WTC11 (cell line): ENCODE results near the gene YBX2. TPM values are rescaled to one million over a fixed set of nuclear protein-coding genes. Genes with fewer than 3 reads are reported as not detected.

Experiments used
- AFF4 ChIP-seq: sonication (generic); formaldehyde crosslinking; IDR thresholded peaks from 2 replicates; pipeline ENCODE4 v1.8.1; 2023; ENCODE audit warnings: mild to moderate bottlenecking, missing genetic modification reagents, borderline replicate concordance
- ATF3 ChIP-seq: sonication (generic); formaldehyde crosslinking; conservative IDR thresholded peaks from 2 replicates; pipeline ENCODE4 v1.8.1; 2022; ENCODE audit warnings: mild to moderate bottlenecking, missing genetic modification reagents
- FOXP1 ChIP-seq: sonication (generic); formaldehyde crosslinking; IDR thresholded peaks from 2 replicates; pipeline ENCODE4 v1.8.0; 2022; ENCODE audit warnings: missing genetic modification reagents, mild to moderate bottlenecking, moderate library complexity, borderline replicate concordance
- FOXP4 ChIP-seq: sonication (generic); formaldehyde crosslinking; IDR thresholded peaks from 2 replicates; pipeline ENCODE4 v1.8.0; 2022; ENCODE audit warnings: mild to moderate bottlenecking, missing genetic modification reagents
- GABPB1 ChIP-seq: sonication (generic); formaldehyde crosslinking; IDR thresholded peaks from 2 replicates; pipeline ENCODE4 v1.8.1; 2023; ENCODE audit warnings: mild to moderate bottlenecking, missing genetic modification reagents
- HMGA2 ChIP-seq: fragments of 250-450 bp; sonication (Bioruptor Pico); IDR thresholded peaks from 2 replicates; pipeline ENCODE4 v1.4.0; 2021; ENCODE audit warnings: mild to moderate bottlenecking, moderate library complexity
- MYBL2 ChIP-seq: sonication (generic); formaldehyde crosslinking; IDR thresholded peaks from 2 replicates; pipeline ENCODE4 v1.8.1; 2023; ENCODE audit warnings: mild to moderate bottlenecking, moderate library complexity, missing genetic modification reagents
- NFATC4 ChIP-seq: fragments of 250-450 bp; sonication (Bioruptor Pico); IDR thresholded peaks from 2 replicates; pipeline ENCODE4 v1.9.0; 2021; ENCODE audit warnings: mild to moderate bottlenecking
- OVOL2 ChIP-seq: fragments of 250-450 bp; sonication (Bioruptor Pico); IDR thresholded peaks from 2 replicates; pipeline ENCODE4 v1.9.0; 2021; ENCODE audit warnings: mild to moderate bottlenecking, borderline replicate concordance
- SMAD3 ChIP-seq: sonication (generic); formaldehyde crosslinking; IDR thresholded peaks from 2 replicates; pipeline ENCODE4 v1.8.0; 2022; ENCODE audit warnings: missing genetic modification reagents, mild to moderate bottlenecking, borderline replicate concordance
- SOX15 ChIP-seq: fragments of 250-450 bp; sonication (Bioruptor Pico); IDR thresholded peaks from 2 replicates; pipeline ENCODE4 v1.9.0; 2021; ENCODE audit warnings: mild to moderate bottlenecking
- STAT6 ChIP-seq: sonication (generic); formaldehyde crosslinking; conservative IDR thresholded peaks from 2 replicates; pipeline ENCODE4 v1.8.1; 2023; ENCODE audit warnings: mild to moderate bottlenecking, low read depth, missing genetic modification reagents, moderate library complexity
- TCF7 ChIP-seq: sonication (generic); formaldehyde crosslinking; IDR thresholded peaks from 2 replicates; pipeline ENCODE4 v1.8.0; 2022; ENCODE audit warnings: mild to moderate bottlenecking, low read depth, missing genetic modification reagents, moderate library complexity
- TEAD1 ChIP-seq: sonication (generic); formaldehyde crosslinking; IDR thresholded peaks from 2 replicates; pipeline ENCODE4 v1.8.0; 2022; ENCODE audit warnings: mild to moderate bottlenecking, missing genetic modification reagents
- USF1 ChIP-seq: sonication (generic); formaldehyde crosslinking; IDR thresholded peaks from 2 replicates; pipeline ENCODE4 v1.8.0; 2022; ENCODE audit warnings: mild to moderate bottlenecking, missing genetic modification reagents
- total RNA-seq: library from RNA; stranded (reverse); gene quantifications from 3 replicates; pipeline ENCODE4 v1.2.3, GENCODE V29; 2021
- TF ChIP-seq, protein P1 (sequence below): fragments of 200-600 bp; IDR thresholded peaks from 2 replicates; pipeline ENCODE4 v1.8.0; 2022; ENCODE audit warnings: antibody characterized with exemption
- TF ChIP-seq, protein P2 (sequence below): sonication (generic); formaldehyde crosslinking; IDR thresholded peaks from 2 replicates; pipeline ENCODE4 v1.8.1; 2022; ENCODE audit warnings: missing genetic modification reagents, borderline replicate concordance
- TF ChIP-seq, protein P3 (sequence below): fragments of 250-450 bp; sonication (Bioruptor Pico); IDR thresholded peaks from 2 replicates; pipeline ENCODE4 v1.9.0; 2021; ENCODE audit warnings: moderate library complexity, mild to moderate bottlenecking, inconsistent platforms, borderline replicate concordance
- TF ChIP-seq, protein P4 (sequence below): sonication (generic); formaldehyde crosslinking; IDR thresholded peaks from 2 replicates; pipeline ENCODE4 v1.8.1; 2022; ENCODE audit warnings: mild to moderate bottlenecking, missing genetic modification reagents, moderate library complexity, borderline replicate concordance
- TF ChIP-seq, protein P5 (sequence below): fragments of 250-450 bp; sonication (Bioruptor Pico); IDR thresholded peaks from 2 replicates; pipeline ENCODE4 v1.8.0; 2021; ENCODE audit warnings: mild to moderate bottlenecking

The YBX2 gene
- total RNA-seq, 1 experiment from 2014 or later: 26.8 TPM

- TF ChIP-seq, protein P1, sequence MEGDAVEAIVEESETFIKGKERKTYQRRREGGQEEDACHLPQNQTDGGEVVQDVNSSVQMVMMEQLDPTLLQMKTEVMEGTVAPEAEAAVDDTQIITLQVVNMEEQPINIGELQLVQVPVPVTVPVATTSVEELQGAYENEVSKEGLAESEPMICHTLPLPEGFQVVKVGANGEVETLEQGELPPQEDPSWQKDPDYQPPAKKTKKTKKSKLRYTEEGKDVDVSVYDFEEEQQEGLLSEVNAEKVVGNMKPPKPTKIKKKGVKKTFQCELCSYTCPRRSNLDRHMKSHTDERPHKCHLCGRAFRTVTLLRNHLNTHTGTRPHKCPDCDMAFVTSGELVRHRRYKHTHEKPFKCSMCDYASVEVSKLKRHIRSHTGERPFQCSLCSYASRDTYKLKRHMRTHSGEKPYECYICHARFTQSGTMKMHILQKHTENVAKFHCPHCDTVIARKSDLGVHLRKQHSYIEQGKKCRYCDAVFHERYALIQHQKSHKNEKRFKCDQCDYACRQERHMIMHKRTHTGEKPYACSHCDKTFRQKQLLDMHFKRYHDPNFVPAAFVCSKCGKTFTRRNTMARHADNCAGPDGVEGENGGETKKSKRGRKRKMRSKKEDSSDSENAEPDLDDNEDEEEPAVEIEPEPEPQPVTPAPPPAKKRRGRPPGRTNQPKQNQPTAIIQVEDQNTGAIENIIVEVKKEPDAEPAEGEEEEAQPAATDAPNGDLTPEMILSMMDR: no peak
- no peak for TF ChIP-seq USF1 (CRISPR knock-in tag)
- no peak for TF ChIP-seq MYBL2
- TF ChIP-seq, protein P2, sequence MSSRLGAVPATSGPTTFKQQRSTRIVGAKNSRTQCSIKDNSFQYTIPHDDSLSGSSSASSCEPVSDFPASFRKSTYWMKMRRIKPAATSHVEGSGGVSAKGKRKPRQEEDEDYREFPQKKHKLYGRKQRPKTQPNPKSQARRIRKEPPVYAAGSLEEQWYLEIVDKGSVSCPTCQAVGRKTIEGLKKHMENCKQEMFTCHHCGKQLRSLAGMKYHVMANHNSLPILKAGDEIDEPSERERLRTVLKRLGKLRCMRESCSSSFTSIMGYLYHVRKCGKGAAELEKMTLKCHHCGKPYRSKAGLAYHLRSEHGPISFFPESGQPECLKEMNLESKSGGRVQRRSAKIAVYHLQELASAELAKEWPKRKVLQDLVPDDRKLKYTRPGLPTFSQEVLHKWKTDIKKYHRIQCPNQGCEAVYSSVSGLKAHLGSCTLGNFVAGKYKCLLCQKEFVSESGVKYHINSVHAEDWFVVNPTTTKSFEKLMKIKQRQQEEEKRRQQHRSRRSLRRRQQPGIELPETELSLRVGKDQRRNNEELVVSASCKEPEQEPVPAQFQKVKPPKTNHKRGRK (CRISPR knock-in tag): no peak
- TF ChIP-seq HMGA2 (CRISPR knock-in tag): no peak
- TF ChIP-seq TCF7: no peak
- TF ChIP-seq SOX15 (CRISPR knock-in tag): no peak
- no peak for TF ChIP-seq NFATC4
- peak; percentile 88; the same call in 1 of the 2 replicates for TF ChIP-seq FOXP1 (CRISPR knock-in tag)
- peak; percentile 60; the same call in 1 of the 2 replicates for TF ChIP-seq GABPB1 (CRISPR knock-in tag)
- 0 out of 2 replicates have a peak, but pooled peaks have one; percentile 31 for TF ChIP-seq SMAD3 (CRISPR knock-in tag)
- TF ChIP-seq, protein P3, sequence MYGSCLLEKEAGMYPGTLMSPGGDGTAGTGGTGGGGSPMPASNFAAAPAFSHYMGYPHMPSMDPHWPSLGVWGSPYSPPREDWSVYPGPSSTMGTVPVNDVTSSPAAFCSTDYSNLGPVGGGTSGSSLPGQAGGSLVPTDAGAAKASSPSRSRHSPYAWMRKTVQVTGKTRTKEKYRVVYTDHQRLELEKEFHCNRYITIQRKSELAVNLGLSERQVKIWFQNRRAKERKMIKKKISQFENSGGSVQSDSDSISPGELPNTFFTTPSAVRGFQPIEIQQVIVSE (CRISPR knock-in tag): no peak
- no peak; the same call in 1 of the 2 replicates for TF ChIP-seq AFF4 (CRISPR knock-in tag)
- TF ChIP-seq STAT6 (CRISPR knock-in tag): no peak
- 0 out of 2 replicates have a peak, but pooled peaks have one; percentile 34 for TF ChIP-seq FOXP4 (CRISPR knock-in tag)
- no peak for TF ChIP-seq OVOL2 (CRISPR knock-in tag)
- TF ChIP-seq TEAD1: peak; percentile 53; the same call in 1 of the 2 replicates
- TF ChIP-seq, protein P4, sequence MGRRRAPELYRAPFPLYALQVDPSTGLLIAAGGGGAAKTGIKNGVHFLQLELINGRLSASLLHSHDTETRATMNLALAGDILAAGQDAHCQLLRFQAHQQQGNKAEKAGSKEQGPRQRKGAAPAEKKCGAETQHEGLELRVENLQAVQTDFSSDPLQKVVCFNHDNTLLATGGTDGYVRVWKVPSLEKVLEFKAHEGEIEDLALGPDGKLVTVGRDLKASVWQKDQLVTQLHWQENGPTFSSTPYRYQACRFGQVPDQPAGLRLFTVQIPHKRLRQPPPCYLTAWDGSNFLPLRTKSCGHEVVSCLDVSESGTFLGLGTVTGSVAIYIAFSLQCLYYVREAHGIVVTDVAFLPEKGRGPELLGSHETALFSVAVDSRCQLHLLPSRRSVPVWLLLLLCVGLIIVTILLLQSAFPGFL (CRISPR knock-in tag): no peak
- TF ChIP-seq ATF3 (CRISPR knock-in tag): no peak
- TF ChIP-seq, protein P5, sequence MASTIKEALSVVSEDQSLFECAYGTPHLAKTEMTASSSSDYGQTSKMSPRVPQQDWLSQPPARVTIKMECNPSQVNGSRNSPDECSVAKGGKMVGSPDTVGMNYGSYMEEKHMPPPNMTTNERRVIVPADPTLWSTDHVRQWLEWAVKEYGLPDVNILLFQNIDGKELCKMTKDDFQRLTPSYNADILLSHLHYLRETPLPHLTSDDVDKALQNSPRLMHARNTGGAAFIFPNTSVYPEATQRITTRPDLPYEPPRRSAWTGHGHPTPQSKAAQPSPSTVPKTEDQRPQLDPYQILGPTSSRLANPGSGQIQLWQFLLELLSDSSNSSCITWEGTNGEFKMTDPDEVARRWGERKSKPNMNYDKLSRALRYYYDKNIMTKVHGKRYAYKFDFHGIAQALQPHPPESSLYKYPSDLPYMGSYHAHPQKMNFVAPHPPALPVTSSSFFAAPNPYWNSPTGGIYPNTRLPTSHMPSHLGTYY (CRISPR knock-in tag): no peak
Measured at GRCh38 chr17:7252176-7253043, 42.0 kb downstream of the YBX2 start, which contains the start of gene ELP5 (continued).
